Fibroblast of lung (primary cell): ENCODE results near the gene SLC29A4.

ENCODE experiments used
- CTCF ChIP-seq, 2 donors: IDR thresholded peaks in 1 of 2; conservative IDR thresholded peaks in 1 of 2; 1 replicate in 1 of 2; 2 replicates in 1 of 2; pipeline ENCODE4 v1.5.1; 2011 to 2012; ENCODE audit warnings: low read length in 2 of 2, control low read depth in 1 of 2, inconsistent platforms in 1 of 2, low read depth in 1 of 2, mild to moderate bottlenecking in 1 of 2
- EZH2 ChIP-seq: IDR thresholded peaks from 2 replicates; pipeline ENCODE4 v1.5.1; 2012; ENCODE audit warnings: low read length, control low read depth, mild to moderate bottlenecking; ENCODE audit errors: missing control alignments

- TF ChIP-seq CTCF (conservative IDR thresholded peaks at IDR 0.05 in 1 of 2, IDR thresholded peaks at IDR 0.05 in 1 of 2; ENCODE audit: low read depth in 1 of 2, low read length in 2 of 2) (no peak), EZH2 (no peak)
Observed at GRCh38 chr7:5324961-5325360, 42.2 kb downstream of the SLC29A4 start.
